HG02885 (cell line): Measurements from ENCODE around the gene PPP1R17.

Experiments
- ATAC-seq: cut with Tn5 transposase; IDR thresholded peaks from one replicate; pipeline ENCODE4 v1.9.1; 2021; ENCODE audit warnings: mild to moderate bottlenecking; ENCODE audit not compliant: unreplicated experiment, poor library complexity

PPP1R17 gene

GRCh38 chr7:31687024-31687748 lies at the start of gene PPP1R17:
TSS of gene PPP1R17 (plus strand) at chr7:31687215. CDS start at chr7:31692442, 5,227 bp downstream.
- ATAC-seq = no peak

- ATAC-seq = no peak
Measured at GRCh38 chr7:31640381-31640780, 46.6 kb upstream of the PPP1R17 start.

- no peak for ATAC-seq
Measured at GRCh38 chr7:31642681-31643115, 44.3 kb upstream of the PPP1R17 start.

- ATAC-seq = no peak
Measured at GRCh38 chr7:31646942-31647341, 40.1 kb upstream of the PPP1R17 start.

GRCh38 chr7:31647511-31647910 lies 39.5 kb upstream of the PPP1R17 start:
- no peak for ATAC-seq

GRCh38 chr7:31648288-31648687 lies 38.7 kb upstream of the PPP1R17 start:
- ATAC-seq = no peak

GRCh38 chr7:31648880-31649279 lies 38.1 kb upstream of the PPP1R17 start:
- no peak for ATAC-seq

GRCh38 chr7:31651234-31652062 lies 35.6 kb upstream of the PPP1R17 start:
- ATAC-seq = no peak

GRCh38 chr7:31652063-31652326 lies 35.0 kb upstream of the PPP1R17 start:
- ATAC-seq = no peak

- ATAC-seq = no peak
Measured at GRCh38 chr7:31663072-31663471, 23.9 kb upstream of the PPP1R17 start.

- ATAC-seq = no peak
Measured at GRCh38 chr7:31664890-31665289, 22.1 kb upstream of the PPP1R17 start.

- ATAC-seq = no peak
Measured at GRCh38 chr7:31665546-31665945, 21.5 kb upstream of the PPP1R17 start.

- ATAC-seq = no peak
Measured at GRCh38 chr7:31669461-31669860, 17.6 kb upstream of the PPP1R17 start.

- no peak for ATAC-seq
Measured at GRCh38 chr7:31679574-31680305, 7.3 kb upstream of the PPP1R17 start.

GRCh38 chr7:31683445-31684225 lies 3.4 kb upstream of the PPP1R17 start:
- no peak for ATAC-seq

GRCh38 chr7:31688372-31688771 lies 1.4 kb downstream of the PPP1R17 start:
- ATAC-seq = no peak

GRCh38 chr7:31688996-31689395 lies 2.0 kb downstream of the PPP1R17 start:
- ATAC-seq = no peak

GRCh38 chr7:31690935-31691334 lies 3.9 kb downstream of the PPP1R17 start:
- no peak for ATAC-seq

- ATAC-seq = no peak
Measured at GRCh38 chr7:31692451-31692850, 5.4 kb downstream of the PPP1R17 start.

- ATAC-seq = no peak
Measured at GRCh38 chr7:31692871-31693270, 5.9 kb downstream of the PPP1R17 start.
